NCI-H460 (cell line): ENCODE results near the gene B4GALT5. TPM values are rescaled to one million over a fixed set of nuclear protein-coding genes. Genes with fewer than 3 reads are reported as not detected.
"Not testable (repeated sequence)": the region's sequence is repeated elsewhere in the genome, so short reads cannot be mapped to it uniquely, and the experiment has no call there.

Source experiments
- DNase-seq: peaks from one replicate; pipeline ENCODE4 v3.0.0-alpha.2; 2016; ENCODE audit warnings: low read depth; ENCODE audit errors: extremely low read depth
- total RNA-seq: library from RNA; depleted of rRNA; stranded (reverse); fragments of >200 nt; shearing (Covaris generic); gene quantifications from 2 replicates; pipeline ENCODE4 v1.2.3, GENCODE V29; 2014

B4GALT5 gene
- total RNA-seq, 1 experiment from 2014 or later, result 16.4 TPM

DNA sequence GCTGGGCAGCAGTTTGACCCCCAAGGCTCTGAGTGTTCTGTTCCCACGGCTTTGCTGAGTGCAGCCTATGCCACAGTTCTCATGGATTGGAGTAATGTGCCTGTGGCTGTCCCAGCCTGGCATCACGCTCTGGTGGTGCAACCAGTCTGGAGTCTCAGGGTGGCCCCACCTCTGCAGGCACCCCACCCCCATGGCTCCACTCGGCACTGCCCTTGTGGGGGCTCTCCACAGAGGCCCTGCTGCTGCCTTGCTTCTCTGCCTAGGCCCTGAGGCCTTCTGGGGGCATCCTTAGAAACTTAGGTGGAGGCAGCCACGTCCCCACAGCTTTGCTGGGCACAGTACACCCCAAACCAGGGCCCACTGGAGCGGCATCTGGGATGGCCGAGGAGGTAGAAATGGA is 25.4 kb upstream of the B4GALT5 start:
- no peak for DNase-seq

DNA sequence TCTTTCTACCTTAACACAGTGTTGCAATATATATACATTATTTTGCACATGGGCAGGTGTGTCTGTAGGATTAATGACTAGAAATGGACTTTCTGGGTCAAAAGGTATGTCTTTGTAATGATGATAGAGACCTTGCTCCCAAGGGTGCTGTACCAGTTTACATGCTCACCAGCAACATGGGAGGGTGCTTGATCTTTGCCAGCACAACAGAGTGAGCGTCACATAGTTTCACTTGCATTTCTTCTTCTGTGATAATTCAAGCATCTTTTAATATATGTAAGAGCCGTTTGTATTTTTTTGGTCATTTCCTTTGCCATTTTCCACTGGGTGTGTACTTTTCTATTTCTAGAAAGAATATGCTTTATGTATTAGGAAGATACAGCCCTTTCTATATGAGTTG is 23.6 kb upstream of the B4GALT5 start:
- DNase-seq, result no peak

DNA sequence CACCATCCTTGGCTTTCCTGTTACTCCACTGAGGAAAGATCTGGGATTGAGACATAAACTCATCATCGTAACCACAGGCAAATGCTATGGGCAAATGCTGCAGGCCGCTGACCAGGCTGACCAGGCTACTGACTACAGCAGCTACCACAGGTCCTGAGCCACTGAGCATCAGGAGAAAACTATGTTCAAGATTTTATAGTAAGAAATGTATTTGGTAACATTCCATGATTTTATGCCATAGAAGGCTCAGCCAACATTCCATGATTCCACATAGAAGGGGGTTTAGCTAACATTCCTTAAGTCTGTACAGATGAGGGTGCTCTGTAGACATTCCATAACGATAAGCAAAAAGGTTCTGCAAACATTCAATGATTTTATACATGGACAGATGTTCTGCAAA is 16.1 kb upstream of the B4GALT5 start:
- DNase-seq, result no peak

DNA sequence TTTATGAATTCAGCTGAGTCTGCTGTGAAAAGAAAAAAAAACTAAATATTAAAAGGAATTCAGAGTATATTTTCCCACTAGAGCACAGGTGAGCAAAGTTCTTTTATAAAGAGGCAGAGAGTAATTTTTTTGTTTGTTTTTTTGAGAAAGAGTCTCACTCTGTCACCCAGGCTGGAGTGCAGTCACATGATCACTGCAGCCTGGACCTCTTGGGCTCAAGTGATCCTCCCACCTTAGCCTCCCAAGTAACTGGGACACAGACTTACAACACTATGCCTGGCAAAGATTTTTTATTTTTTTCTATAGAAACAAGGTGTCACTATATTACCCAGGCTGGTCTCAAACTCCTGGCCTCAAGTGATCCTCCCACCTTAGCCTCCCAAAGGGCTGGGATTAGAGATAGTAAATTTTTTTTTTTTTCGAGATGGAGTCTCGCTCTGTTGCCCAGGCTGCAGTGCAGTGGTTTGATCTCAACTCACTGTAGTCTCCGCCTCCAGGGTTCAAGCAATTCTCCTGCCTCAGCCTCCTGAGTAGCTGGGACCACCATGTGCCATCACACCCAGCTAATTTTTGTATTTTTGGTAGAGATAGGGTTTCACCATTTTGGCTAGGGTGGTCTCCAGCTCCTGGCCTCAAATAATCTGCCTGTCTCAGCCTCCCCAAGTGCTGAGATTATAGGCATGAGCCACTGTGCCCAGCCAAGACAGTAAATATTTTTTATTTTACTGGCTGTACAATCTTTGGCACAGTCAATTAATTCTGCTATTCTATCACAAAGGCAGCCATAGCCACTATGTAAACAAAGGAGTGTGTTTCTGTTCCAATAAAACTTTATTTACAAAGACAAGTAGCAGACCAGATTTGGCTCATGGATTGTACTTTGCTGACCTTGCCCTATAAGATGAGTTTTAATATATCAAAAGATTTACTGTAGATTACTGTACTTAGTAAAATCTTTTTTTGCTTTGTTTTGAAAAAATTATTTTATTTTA is 14.5 kb upstream of the B4GALT5 start:
- DNase-seq, result no peak

DNA sequence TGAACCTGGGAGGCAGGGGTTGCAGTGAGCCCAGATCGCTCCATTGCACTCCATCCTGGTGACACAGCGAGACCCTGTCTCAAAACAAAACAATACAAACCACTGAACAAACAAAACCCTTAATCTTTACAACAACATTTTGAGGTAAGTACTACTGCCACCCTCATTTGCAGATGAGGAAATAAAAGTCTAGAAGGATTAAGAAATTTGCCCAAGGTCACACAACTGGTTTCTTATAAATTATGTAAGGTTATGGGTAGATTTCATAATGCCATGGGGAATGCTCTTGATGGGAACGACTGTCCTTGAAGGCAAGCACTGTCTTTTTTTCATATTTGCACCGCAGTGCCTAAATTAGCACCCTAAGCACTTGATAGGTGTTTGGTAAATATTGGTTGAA is 13.8 kb upstream of the B4GALT5 start:
- DNase-seq, result no peak

DNA sequence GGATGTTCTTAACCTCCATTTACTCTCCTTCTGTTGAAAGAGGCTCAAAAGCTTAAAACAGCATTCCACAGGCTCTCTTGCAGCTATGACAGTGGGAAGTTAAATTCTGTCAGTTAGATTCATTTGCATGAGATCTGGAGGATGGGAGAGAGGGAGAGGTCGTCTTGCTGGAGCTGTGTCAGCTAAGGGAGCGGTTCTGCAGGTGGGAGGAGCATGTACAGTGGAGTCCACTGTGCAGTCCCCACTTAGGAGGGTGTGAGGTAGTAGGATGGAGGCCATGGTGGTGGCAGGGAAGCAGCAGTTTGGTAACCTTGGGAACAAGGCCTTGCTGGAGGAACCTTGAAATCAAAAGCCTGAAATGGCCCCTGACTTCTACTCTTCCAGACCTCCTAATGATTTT is 12.0 kb upstream of the B4GALT5 start:
- DNase-seq, result no peak

GRCh38 chr20:49725224-49725606 is 11.5 kb upstream of the B4GALT5 start:
- DNase-seq, result not testable (repeated sequence)

DNA sequence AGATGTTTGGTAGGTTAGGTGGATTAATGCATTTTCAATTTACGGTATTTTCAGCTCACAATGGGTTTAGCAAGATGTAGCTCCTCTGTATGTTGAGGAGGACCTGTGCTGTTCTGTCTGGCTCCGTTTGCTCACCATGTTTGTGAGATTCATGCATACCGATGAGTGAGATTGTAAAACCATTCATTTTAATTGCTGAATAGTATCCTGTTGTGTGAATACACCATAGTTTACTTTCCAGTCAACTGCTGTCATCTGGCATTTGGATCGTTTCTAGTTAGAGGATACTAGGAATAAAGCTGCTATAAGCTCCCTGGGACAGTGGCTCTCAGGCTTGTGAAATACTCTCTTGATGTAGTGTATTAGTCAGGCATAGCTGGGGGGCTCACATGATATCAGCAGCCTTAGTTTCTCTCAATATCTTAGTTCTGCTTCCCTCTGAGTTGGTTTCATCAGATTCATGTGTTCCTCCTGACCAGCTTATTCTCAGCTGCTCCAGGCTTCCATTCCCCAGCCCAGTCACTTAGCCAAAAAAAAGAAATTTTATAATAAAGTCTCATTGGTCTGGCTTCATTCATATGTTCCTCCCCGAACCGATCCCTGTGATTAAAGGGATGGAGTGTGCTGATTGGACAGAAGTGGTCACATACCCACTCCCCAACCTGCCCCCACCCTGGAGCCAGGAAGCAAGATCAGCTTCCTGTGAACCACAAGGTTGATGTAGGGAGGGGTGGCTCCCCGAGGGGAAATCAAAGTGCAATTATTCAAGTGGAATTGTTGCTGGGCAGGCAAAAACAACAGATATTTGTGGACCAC is 10.9 kb upstream of the B4GALT5 start:
- no peak for DNase-seq

DNA sequence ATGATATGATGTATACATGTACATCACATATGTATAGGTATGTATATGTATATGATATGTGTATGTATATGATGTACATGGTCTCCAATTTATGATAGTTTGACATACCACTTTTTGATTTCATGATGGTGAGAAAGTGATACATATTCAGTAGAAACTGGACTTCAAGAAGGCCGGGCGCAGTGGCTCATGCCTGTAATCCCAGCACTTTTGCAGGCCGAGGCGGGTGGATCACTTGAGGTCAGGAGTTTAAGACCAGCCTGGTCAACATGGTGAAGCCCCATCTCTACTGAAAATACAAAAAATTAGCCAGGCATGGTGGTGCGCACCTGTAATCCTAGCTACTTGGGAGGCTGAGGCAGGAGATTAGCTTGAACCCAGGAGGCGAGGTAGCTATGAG is 10.1 kb upstream of the B4GALT5 start:
- not testable (repeated sequence) for DNase-seq

DNA sequence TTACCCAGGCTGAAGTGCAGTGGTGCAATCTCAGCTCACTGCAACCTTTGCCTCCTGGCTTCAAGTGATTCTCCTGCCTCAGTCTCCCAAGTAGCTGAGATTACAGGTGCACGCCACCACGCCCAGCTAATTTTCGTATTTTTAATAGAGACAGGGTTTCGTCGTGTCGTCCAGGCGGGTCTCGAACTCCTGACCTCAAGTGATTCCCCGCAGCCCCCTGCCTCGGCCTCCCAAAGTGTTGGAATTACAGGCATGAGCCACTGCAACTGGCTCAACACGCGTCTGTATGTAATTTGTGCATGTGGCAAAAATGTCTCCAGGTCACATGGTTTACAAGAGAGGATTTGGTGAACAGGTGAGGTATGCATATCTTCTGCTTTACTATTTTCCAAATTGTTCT is 7.6 kb upstream of the B4GALT5 start:
- DNase-seq, result not testable (repeated sequence)

DNA sequence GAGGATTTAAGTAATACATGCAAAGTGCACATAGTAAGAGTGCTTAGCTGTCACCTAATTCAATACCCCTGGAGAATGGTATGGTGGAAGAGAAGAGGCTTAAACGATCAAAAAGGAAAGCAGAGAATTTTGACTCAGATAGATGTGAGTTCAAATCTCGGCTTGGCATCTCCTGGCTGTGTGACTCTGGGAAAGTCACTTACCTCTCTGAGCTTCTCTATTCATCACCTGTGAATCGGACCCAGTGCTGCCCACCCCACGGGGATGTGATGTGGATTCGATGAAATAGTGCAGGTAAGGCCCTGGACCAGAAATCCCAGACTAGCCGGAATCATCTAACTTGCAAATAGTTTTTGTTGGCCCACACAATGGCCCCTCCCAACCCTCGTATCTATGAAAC is 1.8 kb upstream of the B4GALT5 start:
- no peak for DNase-seq

GRCh38 chr20:49712996-49713752 is 504 bp downstream of the B4GALT5 start:
- no peak for DNase-seq

GRCh38 chr20:49712646-49712995 is 1.1 kb downstream of the B4GALT5 start:
- no peak for DNase-seq

DNA sequence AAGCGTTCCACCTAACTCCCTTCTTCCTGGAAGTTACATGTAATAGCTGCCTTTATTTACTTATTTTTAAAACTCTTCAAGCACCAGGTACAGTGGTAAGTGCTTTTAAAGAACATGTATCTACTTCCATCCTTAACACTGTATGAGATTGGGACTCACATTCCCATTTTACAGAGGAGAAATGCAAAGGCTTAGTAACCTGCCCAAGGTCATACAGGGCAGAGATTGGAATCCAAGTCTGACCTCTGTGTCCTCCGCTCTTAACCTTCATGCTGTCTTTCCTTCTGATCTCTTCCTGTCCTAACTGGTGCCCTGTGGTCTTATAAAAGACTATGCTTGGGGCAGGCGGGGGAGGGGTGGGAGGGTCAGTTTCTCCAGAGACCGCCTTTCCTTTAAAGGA is 1.6 kb downstream of the B4GALT5 start:
- no peak for DNase-seq

DNA sequence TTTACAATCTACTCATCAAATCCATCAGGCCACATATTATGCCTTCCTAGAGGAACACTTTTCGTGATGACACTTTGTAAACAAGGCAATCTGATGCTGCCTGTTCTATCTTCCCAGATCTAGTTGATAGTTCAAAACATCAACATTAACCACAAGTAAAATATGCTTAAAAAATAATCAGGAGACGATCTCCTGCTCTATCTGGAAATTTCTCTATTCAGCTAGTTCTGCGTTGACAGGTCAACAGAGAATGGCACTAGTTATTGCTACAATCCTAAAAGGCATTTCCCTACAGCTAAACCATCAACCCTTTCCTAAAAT is 2.1 kb downstream of the B4GALT5 start:
- no peak for DNase-seq

DNA sequence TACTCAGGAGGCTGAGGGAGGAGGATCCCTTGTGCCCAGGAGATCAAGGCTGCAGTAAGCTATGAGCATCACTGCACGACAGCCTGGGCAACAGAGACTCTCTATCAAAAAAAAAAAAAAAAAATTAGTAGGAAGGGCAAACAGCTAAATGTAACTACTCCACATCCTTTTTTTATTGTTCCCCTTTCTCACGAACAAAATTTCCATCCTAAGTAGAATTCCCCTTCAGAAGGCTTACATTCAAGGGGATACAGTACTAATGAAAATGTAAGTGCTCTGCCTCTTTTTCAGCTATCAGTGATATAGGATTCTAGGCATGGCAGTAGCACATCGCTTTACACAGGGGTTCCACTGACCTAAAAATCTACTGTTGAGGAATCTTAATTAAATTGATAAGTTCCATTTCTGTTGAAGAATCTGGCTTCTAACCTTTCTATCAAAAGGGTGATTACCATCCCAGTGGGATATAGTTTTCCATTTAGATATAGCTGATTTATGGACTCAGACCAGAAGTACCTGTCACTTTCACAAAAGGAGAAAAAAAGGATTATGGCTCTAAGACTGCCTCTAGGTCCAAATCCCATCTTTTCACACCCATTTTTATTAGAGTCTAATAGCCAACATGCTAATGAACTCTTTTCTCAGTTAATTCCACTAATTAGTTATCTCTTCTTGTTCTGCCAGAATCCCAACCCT is 2.6 kb downstream of the B4GALT5 start:
- DNase-seq, result no peak

- no peak for DNase-seq
Measured at GRCh38 chr20:49707118-49707517, 6.6 kb downstream of the B4GALT5 start.

GRCh38 chr20:49706630-49707091 is 7.0 kb downstream of the B4GALT5 start:
- DNase-seq, result no peak

DNA sequence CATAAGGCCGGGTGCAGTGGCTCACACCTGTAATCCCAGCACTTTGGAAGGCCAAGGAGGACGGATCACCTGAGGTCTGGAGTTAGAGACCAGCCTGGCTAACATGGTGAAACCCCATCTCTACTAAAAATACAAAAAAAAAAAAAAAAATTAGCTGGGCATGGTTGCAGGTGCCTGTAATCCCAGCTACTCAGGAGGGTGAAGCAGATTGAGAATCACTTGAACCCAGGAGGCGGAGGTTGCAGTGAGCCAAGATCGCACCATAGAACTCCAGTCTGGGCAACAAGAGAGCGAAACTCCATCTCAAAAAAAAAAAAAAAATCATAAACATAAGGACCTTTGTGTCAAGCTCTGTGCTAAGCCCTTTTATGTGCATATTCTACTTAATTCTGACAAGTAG is 7.8 kb downstream of the B4GALT5 start:
- DNase-seq, result not testable (repeated sequence)

- no peak for DNase-seq
Measured at GRCh38 chr20:49705358-49705757, 8.3 kb downstream of the B4GALT5 start.
